Liver (tissue), 3 donors: ENCODE data around the gene EIF3D.
"Not testable (repeated sequence)": the region's sequence is repeated elsewhere in the genome, so short reads cannot be mapped to it uniquely, and the experiment has no call there.

Source experiments
- CTCF ChIP-seq: fragments of 150-350 bp; IDR thresholded peaks from 2 replicates; pipeline ENCODE4 v1.5.1; 2017; ENCODE audit warnings: improper control_type of control experiment, low read depth, low read length; ENCODE audit not compliant: missing input control
- FOXA1 ChIP-seq: IDR thresholded peaks from 2 replicates; pipeline ENCODE4 v1.6.1; 2016; ENCODE audit warnings: antibody characterized with exemption
- HNF4A ChIP-seq, 2 donors: conservative IDR thresholded peaks; 2 replicates each; pipeline ENCODE4 v1.6.1; 2016; ENCODE audit warnings: antibody characterized with exemption in 2 of 2, mild to moderate bottlenecking in 2 of 2
- RAD21 ChIP-seq, 2 donors: IDR thresholded peaks; 2 replicates each; pipeline ENCODE4 v1.6.1; 2016; ENCODE audit warnings: antibody characterized with exemption in 2 of 2, mild to moderate bottlenecking in 2 of 2
- YY1 ChIP-seq: IDR thresholded peaks from 2 replicates; pipeline ENCODE4 v1.6.1; 2016; ENCODE audit warnings: antibody characterized with exemption, mild to moderate bottlenecking
- TF ChIP-seq, protein P1 (sequence below): IDR thresholded peaks from 2 replicates; pipeline ENCODE4 v1.6.1; 2016; ENCODE audit warnings: antibody characterized with exemption, mild to moderate bottlenecking
- donor health status: healthy.
- donor health status: healthy.

GRCh38 chr22:36533320-36533719, 4.4 kb upstream of the EIF3D start:
- TF ChIP-seq HNF4A (conservative IDR thresholded peaks at IDR 0.05); YY1; FOXA1; CTCF; RAD21 (IDR thresholded peaks at IDR 0.05): not testable (repeated sequence)
- TF ChIP-seq, protein P1, sequence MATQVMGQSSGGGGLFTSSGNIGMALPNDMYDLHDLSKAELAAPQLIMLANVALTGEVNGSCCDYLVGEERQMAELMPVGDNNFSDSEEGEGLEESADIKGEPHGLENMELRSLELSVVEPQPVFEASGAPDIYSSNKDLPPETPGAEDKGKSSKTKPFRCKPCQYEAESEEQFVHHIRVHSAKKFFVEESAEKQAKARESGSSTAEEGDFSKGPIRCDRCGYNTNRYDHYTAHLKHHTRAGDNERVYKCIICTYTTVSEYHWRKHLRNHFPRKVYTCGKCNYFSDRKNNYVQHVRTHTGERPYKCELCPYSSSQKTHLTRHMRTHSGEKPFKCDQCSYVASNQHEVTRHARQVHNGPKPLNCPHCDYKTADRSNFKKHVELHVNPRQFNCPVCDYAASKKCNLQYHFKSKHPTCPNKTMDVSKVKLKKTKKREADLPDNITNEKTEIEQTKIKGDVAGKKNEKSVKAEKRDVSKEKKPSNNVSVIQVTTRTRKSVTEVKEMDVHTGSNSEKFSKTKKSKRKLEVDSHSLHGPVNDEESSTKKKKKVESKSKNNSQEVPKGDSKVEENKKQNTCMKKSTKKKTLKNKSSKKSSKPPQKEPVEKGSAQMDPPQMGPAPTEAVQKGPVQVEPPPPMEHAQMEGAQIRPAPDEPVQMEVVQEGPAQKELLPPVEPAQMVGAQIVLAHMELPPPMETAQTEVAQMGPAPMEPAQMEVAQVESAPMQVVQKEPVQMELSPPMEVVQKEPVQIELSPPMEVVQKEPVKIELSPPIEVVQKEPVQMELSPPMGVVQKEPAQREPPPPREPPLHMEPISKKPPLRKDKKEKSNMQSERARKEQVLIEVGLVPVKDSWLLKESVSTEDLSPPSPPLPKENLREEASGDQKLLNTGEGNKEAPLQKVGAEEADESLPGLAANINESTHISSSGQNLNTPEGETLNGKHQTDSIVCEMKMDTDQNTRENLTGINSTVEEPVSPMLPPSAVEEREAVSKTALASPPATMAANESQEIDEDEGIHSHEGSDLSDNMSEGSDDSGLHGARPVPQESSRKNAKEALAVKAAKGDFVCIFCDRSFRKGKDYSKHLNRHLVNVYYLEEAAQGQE, result not testable (repeated sequence)
